ENCODE results near the gene LMTK2. TPM values are rescaled to one million over a fixed set of nuclear protein-coding genes. Genes with fewer than 3 reads are reported as not detected.

LMTK2 gene
- total and polyA plus RNA-seq, 10 donors = 1.3 to 22.8 (median 18.6) TPM

DNA sequence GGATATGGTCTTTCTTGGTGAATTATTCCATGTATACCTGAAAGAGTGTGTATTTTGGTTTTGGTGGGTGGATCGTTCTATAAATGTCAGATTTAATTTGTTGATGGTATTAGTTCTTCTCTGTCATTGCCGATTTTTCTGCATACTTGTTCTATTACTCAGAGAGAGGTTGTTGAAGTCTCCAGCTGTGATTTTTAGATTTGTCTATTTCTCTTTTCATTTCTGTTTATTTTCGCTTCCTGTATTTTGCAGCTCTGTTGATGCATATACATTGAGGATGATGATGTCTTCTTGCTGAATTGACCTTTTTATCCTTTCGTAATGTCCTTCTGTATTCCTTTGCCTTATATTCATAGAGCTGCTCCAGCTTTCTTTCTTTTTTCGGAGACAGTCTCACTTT is 92.5 kb downstream of the LMTK2 start:
- Histone ChIP-seq H3K36me3 (peaks cover 0 to 57% (median 18%) of the 10 kb centered on the region in 6 donors), H3K27me3 (replicated peaks in 1 of 7) (no peaks in the 10 kb centered on the region), H3K27ac (no peak overlapping the region), H3K4me1 (peaks cover 11 to 70% (median 56%) of the 10 kb centered on the region in 6 donors), H3K4me3 (no peak overlapping the region), H3K9me3 (peaks cover 0 to 10% (median 3%) of the 10 kb centered on the region in 8 donors)
- intact Hi-C loops (cut with DNase I; ENCODE audit: low total_unique reads) = loop anchor here (10.0 kb wide), 1 partner anchor 56 kb away; the partner anchor contains the start of gene TECPR1
- no peak for DNase-seq
- 85 to 92% (median 87%) methylated on average over 5 of the region's 5 CpGs for WGBS, 5 donors
- TF ChIP-seq POLR2A (IDR thresholded peaks at IDR 0.05) (no peak), CTCF (IDR thresholded peaks at IDR 0.05 in 8 of 11, conservative IDR thresholded peaks at IDR 0.05 in 3 of 11) (no peak), POLR2AphosphoS5 (IDR thresholded peaks at IDR 0.05) (no peak)

- 36 to 75% (median 66%) methylated on average over 6 of the region's 6 CpGs for WGBS, 5 donors
- TF ChIP-seq CTCF (IDR thresholded peaks at IDR 0.05 in 8 of 11, conservative IDR thresholded peaks at IDR 0.05 in 3 of 11) (no peak), POLR2AphosphoS5 (IDR thresholded peaks at IDR 0.05) (no peak), POLR2A (IDR thresholded peaks at IDR 0.05) (no peak)
- Histone ChIP-seq H3K27me3 (replicated peaks in 1 of 7) (no peaks in the 10 kb centered on the region), H3K4me3 (peak overlapping the region in 1 of 8 donors; percentile 15), H3K4me1 (peaks cover 11 to 70% (median 56%) of the 10 kb centered on the region in 6 donors), H3K27ac (peak overlapping the region in 2 of 8 donors; percentile 10 to 20), H3K36me3 (peaks cover 0 to 57% (median 18%) of the 10 kb centered on the region in 6 donors), H3K9me3 (peaks cover 0 to 10% (median 3%) of the 10 kb centered on the region in 8 donors)
- no peak for DNase-seq
- intact Hi-C loops (cut with DNase I; ENCODE audit: low total_unique reads) = no loop called here
Observed at GRCh38 chr7:98200364-98200763, 93.7 kb downstream of the LMTK2 start.

DNA sequence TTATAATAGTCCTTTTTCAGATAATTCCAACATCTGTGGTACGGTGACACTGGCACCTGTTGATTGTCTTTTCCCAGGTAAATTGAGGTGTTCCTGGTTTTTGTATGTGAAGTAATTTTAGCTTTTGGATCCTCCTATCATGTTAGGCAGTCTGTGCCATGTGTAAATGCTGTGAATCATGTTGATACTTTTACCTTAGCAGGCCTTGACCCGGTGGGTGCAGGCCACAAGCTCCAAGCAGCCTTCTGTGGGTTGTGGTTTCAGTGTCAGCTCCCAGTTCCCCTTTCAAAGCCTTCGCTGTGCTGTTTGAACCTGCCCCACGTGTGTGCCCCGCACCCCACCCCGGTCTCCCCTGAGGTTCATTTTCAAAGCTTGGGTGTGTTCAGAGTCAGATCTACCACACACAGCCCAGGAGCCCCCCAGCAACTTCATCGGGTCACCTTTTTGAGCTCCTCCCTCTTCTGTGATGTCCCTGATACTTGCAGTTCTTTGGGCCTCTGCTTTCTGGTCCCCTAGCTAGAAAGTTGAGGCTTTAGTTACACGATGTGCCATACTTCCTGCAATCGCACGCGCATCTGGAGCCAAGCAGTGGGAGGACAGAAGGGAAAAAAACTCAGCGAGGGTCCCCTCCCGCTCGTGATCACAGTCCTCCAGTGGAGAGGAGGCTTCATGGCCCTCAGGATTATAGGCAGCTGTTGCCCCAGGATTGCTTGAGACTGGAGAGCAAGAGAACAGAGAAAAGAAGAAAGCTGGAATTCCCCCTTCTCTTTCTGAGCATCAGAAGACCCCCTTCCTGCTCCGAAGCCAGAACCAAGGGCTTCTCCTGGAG is 95.9 kb downstream of the LMTK2 start:
- Histone ChIP-seq H3K27ac (peak overlapping the region in 4 of 8 donors; percentile 10 to 70 (median 58)), H3K4me3 (peak overlapping the region in 3 of 8 donors; percentile 7 to 45 (median 7)), H3K4me1 (peaks cover 7 to 55% (median 45%) of the 10 kb centered on the region in 6 donors), H3K36me3 (peaks cover 0 to 59% (median 33%) of the 10 kb centered on the region in 6 donors), H3K27me3 (replicated peaks in 1 of 7) (no peaks in the 10 kb centered on the region), H3K9me3 (peaks cover 0 to 10% (median 3%) of the 10 kb centered on the region in 8 donors)
- intact Hi-C loops (cut with DNase I; ENCODE audit: low total_unique reads) = no loop called here
- 27 to 59% (median 33%) methylated on average over 15 of the region's 15 CpGs for WGBS, 5 donors
- TF ChIP-seq POLR2AphosphoS5 (IDR thresholded peaks at IDR 0.05) (peak in 2 of 3 donors; percentile 62 to 73), CTCF (IDR thresholded peaks at IDR 0.05 in 8 of 11, conservative IDR thresholded peaks at IDR 0.05 in 3 of 11) (no peak), POLR2A (IDR thresholded peaks at IDR 0.05) (no peak)
- DNase-seq = peak; percentile 91
